Suprapubic skin (tissue), 4 donors: ENCODE results near the gene RPS16.

ENCODE experiments used
- POLR2A ChIP-seq, 2 donors: fragments of 450-650 bp; IDR thresholded peaks; one replicate each; pipeline ENCODE4 v1.6.1; 2017; ENCODE audit warnings: antibody characterized with exemption in 2 of 2, mild to moderate bottlenecking in 2 of 2, moderate library complexity in 2 of 2
- POLR2AphosphoS5 ChIP-seq, 3 donors: sonication (generic); formaldehyde crosslinking; IDR thresholded peaks; one replicate each; pipeline ENCODE4 v1.6.1; 2017; ENCODE audit warnings: antibody characterized with exemption in 3 of 3
- TF ChIP-seq, protein P1 (sequence below), 2 donors: fragments of 200-600 bp in 1 of 2; fragments of 450-650 bp in 1 of 2; sonication (generic) in 1 of 2; IDR thresholded peaks; one replicate each; pipeline ENCODE4 v1.5.1; 2016 to 2019; ENCODE audit warnings: antibody characterized with exemption in 2 of 2, mild to moderate bottlenecking in 1 of 2, moderate library complexity in 1 of 2

DNA sequence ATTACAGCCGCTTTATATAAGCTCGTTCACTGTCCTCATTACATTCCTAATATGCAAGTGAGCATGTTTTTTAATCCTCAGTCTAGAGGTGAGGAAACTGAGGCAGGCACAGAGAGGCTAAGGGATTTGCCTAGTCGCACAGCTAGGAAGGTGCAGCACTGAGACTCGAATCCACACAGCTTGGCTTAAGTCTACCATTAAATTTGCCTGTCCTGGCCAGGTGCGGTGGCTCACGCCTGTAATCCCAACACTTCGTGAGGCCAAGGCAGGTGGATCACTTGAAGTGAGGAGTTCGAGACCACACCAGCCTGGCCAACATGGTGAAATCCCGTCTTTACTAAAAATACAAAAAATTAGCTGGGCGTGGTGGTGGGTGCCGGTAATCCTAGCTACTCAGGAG lies 8.0 kb downstream of the RPS16 start:
- TF ChIP-seq POLR2AphosphoS5 (IDR thresholded peaks at IDR 0.05) (no peak), POLR2A (IDR thresholded peaks at IDR 0.05) (no peak)
- TF ChIP-seq, protein P1, sequence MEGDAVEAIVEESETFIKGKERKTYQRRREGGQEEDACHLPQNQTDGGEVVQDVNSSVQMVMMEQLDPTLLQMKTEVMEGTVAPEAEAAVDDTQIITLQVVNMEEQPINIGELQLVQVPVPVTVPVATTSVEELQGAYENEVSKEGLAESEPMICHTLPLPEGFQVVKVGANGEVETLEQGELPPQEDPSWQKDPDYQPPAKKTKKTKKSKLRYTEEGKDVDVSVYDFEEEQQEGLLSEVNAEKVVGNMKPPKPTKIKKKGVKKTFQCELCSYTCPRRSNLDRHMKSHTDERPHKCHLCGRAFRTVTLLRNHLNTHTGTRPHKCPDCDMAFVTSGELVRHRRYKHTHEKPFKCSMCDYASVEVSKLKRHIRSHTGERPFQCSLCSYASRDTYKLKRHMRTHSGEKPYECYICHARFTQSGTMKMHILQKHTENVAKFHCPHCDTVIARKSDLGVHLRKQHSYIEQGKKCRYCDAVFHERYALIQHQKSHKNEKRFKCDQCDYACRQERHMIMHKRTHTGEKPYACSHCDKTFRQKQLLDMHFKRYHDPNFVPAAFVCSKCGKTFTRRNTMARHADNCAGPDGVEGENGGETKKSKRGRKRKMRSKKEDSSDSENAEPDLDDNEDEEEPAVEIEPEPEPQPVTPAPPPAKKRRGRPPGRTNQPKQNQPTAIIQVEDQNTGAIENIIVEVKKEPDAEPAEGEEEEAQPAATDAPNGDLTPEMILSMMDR (IDR thresholded peaks at IDR 0.05) = no peak
